ENCODE results near the gene SNX10.

Gene SNX10

DNA sequence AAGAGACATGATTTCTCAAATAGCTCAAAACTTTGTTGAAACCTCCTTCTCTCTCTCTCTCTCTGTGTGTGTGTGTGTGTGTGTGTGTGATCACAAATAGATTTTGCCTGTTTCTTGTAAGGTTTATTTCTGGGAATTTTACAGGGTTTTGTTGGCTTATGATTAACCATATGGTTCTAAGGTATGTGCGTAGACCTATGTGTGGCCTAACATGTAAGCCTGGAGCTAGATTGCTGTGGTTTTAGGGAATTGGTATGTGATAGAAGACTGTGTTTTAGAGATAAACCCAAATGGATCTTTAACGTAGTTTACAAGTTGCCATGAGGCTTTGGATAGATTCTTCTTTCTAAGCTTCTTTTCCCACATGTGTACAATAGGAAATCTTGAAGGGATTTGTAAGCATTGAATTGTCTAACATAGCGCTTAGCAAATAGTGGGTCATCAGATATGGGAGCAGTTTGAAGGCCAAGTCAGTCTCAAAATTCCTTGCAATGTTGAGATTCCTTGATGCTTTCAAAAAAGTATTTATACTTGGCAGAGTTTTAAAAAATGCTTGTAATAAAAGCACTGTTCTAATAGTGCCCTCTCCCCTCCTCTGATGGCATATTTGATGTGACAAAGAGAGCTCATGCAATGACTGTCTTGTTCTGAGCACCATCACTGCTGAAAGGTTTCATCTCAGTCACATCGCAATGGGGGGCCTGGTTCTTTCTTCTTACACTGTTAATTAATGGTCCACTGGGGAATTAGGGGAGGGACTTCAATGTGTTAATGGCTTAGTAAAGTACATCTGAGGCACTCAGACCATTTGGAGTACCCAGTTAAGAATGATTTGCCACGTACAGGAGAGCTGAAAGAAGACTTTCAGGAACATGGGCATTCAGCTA lies 118.2 kb downstream of the SNX10 start:
- DNase-seq: no peak

DNA sequence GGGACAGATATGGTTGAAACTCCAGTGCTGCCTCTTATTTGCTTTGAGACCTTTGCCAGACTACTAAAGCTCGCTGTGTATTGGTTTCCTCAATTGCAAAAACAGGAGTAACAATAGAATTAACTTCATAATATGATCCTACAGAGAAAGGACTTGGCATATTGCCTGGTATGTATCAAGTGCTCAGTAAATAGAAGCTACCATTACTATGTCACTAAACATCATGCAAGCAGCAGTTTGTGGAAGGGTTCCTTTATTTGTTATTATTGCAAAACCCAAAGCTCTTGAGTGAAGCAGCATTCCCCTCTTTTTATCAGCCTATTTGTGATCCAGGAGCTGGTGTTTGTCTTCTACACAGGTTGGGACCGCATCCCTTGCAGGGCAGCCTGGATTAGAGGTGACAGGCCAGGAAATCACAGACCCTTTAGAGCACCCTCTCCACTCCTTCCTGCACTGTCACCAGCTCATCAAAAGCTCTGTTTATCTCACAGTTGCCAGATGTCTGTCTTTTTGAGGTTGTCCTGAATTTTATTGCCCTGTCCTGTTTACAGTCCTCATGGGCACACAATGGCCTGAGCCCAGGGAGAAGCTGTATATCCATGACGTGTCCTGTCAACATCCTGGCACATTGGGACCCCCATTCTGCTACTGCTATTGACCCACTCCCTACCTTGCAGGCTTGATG lies 121.5 kb downstream of the SNX10 start:
- DNase-seq: no peak

- DNase-seq: no peak
These were observed 124.3 kb downstream of the SNX10 start for GRCh38 chr7:26416004-26416403.

GRCh38 chr7:26417911-26418413 lies 126.3 kb downstream of the SNX10 start:
- no peak for DNase-seq

GRCh38 chr7:26419198-26419597 lies 127.5 kb downstream of the SNX10 start:
- no peak for DNase-seq

DNA sequence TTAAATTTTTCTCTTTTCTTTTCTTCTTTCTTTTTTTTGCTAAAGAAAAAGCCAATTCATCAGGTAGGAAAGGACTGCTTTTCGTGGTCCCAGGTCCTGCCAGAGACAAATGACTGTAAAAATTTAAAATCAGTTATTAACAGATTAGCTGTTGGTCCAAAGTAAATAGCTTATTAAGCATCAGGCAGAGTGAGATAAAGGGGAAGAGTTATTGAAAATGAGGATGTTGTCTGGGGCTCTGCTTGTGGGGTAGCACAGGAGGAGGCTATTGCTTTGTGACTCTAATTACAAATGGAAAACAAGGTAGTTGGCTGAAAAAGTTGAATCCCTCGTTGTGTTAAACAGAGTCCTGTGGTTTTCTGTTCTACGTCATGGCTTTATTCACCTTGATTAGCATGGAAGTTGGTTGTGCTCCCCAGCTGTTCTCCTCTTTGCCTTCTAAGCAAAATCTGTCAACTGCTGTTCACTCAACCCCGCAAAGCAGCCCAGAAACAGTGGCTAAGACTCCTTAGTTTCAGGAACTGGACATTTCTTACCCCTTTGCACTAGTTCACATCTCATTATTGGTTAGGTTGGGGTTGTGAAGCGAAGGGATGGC lies 128.9 kb downstream of the SNX10 start:
- no peak for DNase-seq

DNA sequence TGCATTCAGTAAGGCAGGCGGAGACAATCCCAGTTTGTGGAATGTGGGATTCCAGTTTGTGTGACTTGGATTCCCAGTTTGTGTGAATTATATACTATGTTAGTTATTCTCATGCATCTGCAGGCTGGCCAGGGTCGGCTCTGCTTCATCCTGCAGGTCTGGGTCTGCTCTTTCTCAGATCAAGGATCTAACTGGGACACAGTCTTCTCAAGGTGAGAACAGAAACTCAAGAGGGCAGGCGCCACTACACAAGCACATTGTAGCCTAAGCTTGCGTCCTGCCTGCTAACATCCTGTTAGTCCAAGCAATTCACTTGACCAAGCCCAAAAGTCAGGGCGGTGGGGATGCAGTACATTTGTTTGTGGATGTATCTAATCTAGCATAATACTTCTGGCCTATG lies 131.1 kb downstream of the SNX10 start:
- no peak for DNase-seq

DNA sequence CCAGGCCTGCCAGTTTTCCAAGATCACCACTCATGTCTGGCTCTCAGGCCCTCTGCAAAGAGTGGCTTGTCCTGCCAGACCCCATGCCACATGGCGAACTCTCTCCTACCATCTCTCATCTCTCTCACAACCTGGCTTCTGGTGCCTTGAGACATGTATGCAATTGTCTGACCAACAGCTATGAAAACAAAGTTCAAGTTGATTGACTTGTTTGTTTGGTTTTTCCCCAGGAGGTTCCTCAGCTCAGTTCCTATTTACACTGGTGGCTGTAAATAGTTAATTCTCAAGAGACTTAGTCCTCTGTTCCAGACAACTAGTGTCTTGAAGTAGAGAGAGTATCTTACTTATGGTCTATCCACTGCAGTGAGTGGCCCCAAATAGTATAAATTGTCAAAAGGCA lies 131.8 kb downstream of the SNX10 start:
- no peak for DNase-seq
